ENCODE data around the gene COL26A1.
"Not testable (repeated sequence)": the region's sequence is repeated elsewhere in the genome, so short reads cannot be mapped to it uniquely, and the experiment has no call there.

Gene COL26A1

DNA sequence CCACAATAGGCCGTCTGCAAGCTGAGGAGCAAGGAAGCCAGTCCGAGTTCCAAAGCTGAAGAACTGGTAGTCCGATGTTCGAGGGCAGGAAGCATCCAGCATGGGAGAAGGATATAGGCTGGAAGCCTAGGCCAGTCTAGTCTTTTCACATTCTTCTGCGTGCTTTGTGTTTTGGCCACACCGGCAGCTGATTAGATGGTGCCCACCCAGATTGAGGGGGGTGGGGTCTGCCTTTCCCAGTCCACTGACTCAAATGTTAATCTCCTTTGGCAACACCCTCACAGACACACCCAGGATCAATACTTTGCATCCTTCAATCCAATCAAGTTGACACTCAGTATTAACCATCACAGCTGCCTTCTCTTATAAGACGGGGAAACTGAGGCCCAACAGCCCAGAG lies 142.8 kb downstream of the COL26A1 start:
- DNase-seq, result not testable (repeated sequence)

DNA sequence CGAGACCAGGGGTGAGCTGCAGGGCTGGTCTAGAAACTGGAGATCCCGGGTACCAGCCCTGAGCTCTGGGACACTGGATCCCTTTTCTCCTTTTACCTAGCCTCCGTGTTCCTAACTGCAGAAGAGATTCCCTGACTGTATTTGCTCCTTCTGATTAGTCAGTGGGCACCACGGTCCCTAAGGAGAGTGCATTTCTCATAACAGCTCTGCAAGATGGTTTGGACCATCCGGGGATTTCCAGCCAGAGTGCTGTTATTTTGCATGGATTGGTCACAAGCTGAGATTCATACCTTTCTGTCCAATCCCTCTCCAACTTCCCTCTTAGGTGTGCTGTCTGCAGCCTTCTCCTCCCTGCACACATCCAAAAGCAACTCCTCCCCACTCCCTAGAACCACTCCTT lies 143.9 kb downstream of the COL26A1 start:
- DNase-seq, result no peak

DNA sequence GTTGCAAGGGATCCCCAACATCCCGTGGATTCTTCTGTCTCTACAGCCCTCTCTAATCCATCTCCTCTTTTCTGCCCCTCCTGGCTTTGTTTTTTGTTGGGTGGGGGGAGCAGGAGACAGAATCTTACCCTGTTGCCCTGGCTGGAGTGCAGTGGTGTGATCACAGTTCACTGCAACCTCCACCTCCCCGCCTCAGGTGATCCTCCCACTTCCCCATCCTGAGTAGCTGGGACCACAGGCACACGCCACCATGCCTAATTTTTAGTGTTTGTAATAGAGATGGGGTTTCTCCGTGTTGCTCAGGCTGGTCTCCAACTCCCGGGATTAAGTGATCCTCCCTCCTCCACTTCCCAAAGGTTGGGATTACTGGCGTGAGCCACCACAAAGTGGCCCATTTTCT lies 144.7 kb downstream of the COL26A1 start:
- DNase-seq, result no peak

DNA sequence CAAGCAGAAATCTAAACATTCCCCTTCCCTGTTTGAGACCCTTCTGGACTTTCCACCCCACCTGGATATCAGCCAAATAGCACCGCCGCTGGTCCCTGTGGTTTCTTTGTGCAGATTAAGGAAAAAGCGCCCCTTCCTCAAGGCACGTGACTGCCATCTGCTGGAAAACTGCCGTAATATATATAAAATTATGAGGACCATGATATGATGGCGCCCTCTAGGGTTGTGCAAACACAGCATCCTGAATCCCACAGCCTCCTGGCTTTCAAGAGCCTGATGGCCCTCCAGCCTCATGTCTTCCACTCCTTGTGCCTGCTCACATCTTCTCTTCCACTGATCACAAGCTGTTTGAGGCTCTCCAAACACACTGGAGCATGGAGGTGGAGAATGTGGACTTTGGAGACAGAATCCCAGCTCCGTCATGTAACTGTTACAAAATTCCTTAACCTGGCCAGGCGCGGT lies 145.1 kb downstream of the COL26A1 start:
- peak; percentile 20 for DNase-seq

DNA sequence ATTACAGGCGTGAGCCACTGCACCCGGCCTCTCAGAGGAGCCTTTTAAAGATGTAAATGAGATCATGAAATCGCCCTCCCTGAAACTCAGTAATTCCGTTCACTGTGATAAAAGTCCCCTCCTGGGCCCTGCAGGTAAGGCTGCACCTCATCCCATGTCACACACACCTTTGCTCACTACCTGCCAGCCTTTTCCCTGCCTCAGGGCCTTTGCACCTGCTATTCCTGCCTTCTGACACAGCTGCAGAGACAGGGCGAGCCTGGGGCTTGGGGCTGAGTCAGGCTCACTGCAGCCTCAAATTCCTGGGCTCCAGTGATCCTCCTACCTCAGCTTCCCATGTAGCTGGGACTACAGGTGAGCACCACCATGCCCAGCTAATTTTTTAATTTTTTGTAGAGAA lies 147.6 kb downstream of the COL26A1 start:
- no peak for DNase-seq

DNA sequence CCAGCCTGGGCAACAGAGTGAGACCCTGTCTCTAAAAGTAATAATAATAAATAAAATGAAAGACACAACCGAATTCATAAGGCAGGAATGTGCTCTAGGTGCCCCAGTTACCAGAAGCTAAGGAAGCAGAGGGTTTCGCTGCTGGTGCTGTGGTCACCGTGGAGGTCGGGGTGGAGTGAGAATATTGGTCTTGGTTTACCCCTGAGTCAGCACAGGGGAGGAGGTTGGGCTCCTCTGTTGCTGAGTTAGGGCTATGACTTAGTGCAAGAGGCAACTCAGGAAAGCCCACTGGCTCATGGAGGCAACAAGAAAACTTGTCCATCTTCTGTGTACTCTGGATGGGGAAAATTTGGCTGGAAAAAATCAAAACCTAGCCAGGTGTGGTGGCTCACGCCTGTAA lies 149.3 kb downstream of the COL26A1 start:
- DNase-seq, result no peak

DNA sequence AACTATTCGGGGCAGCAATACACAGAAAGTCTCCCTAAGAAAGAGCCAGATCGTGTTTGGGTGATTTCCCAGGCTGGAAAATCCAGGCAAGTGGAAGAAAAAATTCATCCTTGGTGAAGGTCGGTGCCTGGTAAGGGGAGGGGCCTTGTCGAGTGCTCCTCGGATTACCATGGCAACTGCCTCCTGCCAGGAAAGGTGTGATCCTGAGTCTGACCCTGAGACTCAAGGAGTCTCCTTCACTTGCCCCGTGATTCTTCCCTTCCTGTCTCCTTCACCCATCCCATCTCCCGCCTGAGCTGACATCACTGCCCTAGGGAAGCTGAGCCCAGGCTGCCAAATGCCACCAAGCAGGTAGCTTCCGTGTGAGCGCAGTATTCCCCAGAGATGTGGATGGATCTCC lies 154.2 kb downstream of the COL26A1 start:
- no peak for DNase-seq

DNA sequence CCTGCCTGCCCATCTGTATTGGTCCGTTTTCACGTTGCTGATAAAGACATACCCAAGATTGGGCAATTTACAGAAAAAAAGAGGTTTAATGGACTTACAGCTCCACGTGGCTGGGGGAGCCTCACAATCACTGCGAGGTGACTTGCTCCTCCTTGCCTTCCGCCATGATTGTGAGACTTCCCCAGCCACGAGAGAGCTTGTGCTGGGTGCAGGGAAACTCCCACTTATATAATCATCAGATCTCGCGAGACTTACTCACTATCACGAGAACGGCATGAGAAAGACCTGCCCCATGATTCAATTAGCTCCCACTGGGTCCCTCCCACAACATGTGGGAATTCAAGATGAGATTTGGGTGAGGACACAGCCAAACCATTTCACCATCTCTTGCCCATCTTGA lies 154.6 kb downstream of the COL26A1 start:
- DNase-seq, result no peak

DNA sequence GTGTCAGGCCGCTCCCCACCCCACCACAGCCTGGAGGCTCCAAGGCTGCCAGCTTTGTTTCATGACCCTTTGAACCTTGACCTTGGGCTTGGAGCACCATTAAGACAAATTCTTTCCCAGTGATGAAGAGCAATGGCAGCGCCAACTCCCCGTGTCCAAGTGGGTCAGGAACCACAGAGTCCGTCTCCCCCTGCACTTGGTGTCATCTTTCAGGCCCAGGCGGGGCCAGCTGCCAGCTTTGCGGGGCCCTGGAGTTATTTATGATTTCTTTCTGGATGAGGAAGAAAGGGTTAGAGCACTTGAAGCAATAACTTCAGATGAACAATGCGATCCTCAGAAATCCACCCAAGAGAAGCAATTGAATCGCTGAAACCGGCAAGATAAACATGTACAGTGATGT lies 155.7 kb downstream of the COL26A1 start:
- no peak for DNase-seq

DNA sequence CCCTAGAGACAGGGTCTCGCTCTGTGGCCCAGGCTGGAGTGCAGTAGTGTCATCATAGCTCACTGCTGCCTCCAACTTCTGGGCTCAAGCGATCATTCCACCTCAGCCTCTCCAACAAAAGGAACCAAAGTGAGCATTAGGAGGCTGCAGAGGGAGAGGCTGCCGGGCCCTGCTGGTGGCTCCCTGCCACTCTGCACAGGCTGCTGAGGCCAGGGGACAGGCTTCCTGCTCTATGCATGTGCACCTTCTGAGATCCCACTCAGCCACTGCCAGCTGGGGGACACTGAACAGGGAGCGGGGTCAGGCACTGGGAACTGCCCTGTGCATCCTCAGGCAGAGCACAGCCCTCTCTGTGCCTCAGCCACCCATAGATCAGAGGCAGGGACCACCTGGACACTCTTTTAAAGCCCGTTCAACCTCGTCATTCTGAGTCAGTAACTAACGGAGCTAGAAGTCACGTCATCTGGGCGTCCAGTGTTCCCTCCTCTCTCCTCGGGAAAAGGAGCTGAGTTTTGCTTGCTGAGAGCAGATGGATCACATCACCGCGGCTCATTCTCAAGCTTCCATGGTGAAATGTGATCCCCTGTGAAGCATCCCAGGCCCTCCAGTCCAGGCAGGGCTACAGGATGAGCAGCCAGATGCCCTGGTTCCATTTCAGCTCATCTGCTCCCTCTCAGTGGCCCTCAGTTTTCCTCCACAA lies 156.8 kb downstream of the COL26A1 start:
- DNase-seq, result no peak

DNA sequence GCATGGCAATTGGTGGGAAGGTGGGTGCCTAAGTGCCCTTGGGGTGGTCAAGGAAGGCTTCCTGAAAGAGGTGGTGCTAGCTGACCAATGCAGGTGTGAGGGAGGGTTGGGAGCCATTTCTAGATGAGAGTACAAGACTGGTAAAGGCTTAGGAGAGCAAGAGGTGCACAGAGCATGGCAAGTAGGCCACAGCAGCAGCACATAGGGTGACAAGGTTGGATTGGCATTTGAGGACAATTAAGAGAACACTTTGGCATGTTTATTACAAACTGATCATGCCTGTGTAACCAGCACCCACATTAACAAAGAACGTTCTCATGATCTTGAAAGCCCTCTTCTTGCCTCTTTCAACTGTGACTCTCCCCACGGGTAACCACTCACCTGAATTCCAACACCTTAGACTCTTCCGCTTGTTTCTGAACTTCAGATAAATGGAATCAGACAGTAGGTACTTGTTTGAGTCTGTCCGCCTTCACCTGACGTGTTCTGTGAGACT lies 158.8 kb downstream of the COL26A1 start:
- DNase-seq, result no peak

DNA sequence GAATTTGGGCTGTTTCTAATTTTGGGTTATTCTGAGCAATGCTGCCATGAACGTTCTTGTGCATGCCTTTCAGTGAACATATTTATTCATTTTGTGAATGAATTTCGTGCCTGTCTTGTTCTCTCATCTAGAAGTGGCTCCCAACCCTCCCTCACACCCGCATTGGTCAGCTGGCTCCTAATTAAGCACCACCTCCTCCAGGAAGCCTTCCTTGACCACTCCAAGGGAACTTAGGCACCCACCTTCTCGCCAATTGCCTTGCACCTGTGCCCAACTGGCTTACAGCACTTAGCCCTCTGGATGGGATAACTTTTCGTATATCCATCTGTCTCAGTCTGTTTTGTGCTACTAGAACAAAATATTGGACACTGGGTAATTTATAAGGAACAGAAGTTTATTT lies 159.3 kb downstream of the COL26A1 start:
- no peak for DNase-seq

DNA sequence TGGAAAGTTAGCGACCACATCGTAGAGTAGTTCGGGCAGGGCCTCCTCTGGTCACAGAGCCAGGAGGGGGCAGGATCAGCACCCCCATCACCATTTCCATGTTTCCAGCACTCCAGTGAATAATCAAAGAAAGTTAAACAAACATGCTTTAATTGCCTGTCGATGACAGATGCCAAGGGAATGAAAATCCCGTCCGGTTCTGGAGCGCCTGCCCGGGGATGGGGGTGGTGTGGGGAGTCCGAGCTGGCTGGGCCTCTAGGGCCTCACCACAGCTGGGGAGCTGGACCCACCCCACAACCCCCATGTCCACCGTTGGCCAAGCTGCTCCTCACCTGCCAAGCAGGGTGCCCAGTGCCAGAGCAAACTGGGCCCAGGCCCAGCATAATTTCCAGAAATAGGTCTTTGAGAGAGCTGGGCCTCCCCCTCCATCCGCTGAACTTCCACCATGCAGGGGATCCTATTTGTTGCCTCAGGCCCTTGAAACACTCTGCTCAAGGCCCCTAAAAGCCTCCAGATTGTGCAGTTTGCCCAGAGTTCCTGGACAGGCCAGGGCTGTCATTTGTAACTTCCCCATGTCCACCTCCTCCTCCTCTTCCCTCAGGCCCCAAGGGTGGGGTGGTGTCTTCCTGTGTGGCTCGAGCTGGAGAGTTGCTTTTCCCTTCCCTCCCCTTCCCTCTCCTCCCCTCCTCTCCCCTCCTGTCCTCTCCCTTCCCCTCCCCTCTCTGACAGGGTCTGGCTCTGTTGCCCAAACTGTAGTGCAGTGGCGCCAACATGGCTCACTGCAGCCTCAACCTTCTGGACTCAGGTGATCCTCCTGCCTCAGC lies 165.4 kb downstream of the COL26A1 start:
- DNase-seq, result no peak

DNA sequence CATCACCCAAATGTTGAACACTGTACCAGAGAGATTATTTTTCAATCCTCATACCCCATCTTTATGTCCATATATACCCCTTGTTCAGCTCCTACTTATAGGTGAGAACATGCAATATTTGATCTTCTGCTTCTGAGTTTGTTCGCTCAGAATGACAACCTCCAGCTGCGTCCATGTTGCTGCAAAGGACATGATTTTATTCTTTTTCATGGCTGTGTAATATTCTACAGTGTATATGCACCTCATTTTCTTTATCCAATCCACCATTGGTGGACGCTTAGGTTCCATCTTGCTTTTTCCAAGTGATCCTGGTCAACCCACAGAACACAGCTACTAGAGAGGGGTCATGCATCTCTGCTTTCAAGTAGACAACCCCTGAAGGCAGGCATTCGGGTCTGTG lies 166.9 kb downstream of the COL26A1 start:
- no peak for DNase-seq

DNA sequence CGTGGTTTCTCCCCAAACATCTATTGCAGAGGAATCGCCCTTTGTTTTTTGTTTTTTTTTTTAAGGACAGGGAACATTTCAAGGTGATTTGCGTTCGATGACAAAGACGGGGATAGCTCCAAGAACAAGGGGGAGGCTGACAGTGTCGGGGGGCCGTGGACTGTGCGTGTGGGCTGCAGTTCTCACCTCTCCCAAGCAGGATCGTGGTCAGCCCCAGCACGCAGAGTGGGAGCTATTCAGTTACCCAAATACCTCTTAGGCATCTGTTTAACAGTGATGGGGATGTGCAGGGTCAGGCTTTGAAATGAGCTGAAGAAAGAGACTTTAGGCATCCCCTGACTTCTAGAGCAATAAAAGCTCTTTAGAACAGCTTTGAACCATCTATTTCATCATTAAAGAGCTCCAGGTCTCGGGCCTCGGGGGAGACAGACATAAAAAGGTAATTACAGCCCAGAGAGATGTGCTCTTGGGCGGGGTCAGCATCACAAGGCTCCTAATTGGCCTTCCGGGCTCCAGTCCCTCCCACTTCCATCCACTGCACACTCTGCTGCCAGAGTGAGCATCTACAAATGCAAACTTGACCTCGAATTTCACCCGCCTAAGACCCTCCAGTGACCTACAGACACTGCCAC lies 169.2 kb downstream of the COL26A1 start:
- no peak for DNase-seq

DNA sequence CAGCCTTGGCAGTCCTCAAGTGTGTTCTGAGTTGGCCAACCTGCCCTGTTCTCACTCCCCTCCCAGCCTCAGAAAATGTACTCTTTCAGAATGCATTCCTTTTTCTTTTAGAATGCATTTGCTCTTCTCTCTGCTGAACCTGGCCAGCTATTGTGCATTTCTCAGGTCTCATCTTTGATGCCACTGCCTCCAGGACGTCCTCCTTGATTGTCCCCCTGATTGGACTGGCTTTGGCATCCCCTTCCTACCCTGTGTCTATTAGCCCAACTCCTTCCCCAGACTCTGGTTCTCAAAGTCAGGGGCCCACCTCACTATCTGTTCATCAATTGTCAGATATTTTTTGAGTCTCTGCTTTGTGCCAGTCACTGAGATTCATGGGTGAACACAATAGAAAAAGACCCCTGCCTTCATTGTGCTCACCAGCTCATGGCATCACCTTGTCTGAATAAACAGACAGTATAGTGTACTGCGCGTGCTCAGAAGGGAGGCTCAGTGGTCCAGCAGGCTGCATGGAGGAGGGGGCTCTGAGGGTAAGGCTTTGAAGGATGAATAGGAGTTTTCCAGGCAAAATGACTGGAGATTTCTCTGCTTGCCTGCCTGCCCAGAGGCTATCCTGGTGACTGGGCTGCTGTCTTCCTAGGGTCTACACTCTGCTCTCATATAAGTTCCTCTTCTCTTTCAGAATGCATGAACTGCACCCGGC lies 169.9 kb downstream of the COL26A1 start:
- DNase-seq, result no peak

DNA sequence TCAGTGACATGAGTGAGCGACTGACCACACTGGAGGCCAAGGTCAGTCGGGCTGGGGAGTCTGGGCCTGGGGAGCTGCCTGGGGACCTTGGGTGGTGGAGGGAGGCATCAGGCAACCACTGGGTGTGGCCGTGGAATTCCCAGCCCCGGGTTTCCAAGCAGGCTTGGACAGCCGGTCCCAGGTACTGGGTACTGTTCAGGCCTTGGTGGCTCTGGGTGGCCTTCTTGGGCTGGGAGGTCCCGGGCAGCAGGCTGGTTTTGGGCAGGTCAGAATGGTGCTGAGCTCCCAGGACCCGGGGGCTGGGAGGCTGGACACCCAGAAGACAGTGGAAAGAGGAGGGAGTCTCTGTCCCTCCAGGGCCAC lies 170.4 kb downstream of the COL26A1 start:
- no peak for DNase-seq

DNA sequence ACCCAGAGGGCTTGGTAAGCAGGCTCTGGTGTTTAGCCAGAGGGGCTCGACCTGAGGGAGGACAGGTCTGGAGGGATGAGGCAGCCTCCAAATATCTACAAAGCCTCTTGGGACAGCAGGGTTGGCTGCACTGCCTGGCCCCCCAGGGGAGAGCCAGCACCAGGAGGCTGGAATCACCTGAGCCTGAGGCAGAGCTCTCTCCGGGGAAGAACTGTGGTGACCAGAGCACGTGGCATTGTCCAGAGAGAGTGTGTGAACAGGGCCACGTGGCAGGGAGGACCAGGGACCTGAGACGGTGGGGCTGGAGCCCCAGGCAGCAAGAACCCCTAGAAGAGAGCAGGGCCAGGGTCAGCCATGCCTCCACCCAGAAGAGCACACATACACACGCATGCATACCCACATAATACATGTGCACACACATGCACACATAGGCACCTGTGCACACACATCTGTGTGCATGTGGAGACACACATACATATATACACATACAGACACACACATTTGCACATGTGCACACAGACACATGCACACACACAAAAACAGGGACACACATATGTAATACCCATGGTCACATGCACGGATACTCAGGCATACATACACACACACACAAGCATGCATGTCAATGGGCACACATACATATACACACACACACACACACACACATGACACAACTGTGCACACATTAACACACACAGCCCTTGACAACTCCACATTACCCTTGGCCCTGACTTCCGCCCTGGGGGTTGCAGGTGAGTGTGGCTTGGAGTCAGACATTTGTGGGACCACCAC lies 171.5 kb downstream of the COL26A1 start:
- DNase-seq, result no peak

DNA sequence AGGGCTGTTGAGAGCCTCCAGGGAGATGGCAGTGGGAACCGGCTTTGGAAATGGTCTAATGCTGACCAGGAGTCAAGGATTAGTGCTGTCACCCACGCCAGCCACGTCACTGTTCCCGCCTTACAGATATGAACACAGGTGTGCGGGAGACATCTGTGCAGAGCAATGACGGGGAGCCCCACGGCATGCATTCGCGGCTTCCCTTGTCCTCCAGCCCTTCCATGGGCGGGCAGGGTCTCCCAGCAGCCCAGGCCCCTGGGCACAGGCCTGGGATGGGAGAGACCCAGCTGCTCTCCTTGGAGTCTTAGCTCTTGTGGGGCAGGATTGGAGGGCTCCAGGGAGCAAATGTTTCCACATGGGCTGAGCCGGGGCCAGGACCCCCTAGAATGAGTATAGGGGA lies 172.2 kb downstream of the COL26A1 start:
- DNase-seq, result no peak

DNA sequence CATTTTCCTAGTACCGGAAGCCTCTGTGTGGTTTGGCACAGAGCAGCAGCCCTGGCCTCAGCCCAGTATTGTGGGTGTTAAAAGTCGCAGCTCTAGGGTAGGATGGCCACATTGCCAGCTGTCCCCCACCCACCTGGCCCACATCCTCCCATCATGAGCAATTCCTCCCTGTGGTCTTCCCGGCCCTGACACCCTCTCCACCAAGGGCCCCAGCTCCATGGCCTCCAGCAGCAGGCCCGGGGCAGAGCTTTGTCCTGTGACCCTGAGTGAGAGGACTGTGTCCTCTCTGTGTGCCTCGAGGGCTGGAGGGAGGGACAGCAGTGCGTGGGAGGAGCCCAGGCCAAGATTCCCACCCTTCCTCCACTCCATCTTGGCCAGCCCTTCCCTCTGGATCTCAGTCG lies 172.7 kb downstream of the COL26A1 start:
- no peak for DNase-seq

DNA sequence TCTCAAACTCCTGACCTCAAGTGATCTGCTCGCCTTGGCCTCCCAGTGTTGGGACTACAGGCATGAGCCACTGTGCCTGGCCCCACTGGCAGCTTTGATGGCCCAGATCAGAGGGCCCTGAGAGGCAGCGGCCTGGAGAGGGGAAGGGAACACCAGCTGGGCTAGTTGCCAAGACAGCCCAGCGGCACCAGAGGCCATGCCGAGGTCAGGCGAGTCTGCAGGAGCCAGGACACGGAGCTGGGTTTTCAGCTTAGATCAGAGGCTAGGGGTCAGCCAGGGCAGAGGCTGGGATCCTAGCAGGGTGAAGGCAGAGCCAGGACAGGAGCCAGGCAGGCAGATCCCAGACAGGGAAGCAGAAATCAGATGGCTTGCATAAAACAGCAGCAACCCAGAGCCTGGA lies 173.6 kb downstream of the COL26A1 start:
- no peak for DNase-seq

DNA sequence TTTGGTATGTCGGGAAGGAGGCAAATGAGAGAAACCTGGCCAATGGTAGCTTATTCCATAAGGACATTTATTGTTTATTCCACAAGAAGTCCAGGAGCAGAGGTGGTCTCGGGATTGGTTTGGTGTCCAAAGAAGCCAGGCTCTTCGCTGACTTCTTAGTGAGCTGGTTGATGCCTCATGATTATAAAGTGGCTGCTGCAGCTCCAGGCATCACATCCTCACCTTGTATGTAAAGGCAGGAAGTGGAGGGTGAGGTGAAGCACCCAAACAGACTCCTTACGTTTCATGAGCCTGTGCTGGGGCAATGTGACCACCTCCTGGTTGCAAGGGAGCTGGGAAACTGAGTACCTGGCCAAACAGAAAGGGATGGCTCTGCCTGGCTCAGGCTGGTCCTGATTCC lies 174.0 kb downstream of the COL26A1 start:
- DNase-seq, result no peak
